GM21825 (cell line): ENCODE results near the gene TSPEAR.
"Not testable (repeated sequence)": the region's sequence is repeated elsewhere in the genome, so short reads cannot be mapped to it uniquely, and the experiment has no call there.

Experiments used
- ATAC-seq: cut with Tn5 transposase; IDR thresholded peaks from one replicate; pipeline ENCODE4 v1.9.1; 2021; ENCODE audit warnings: mild to moderate bottlenecking, moderate library complexity; ENCODE audit not compliant: unreplicated experiment

The TSPEAR gene

DNA sequence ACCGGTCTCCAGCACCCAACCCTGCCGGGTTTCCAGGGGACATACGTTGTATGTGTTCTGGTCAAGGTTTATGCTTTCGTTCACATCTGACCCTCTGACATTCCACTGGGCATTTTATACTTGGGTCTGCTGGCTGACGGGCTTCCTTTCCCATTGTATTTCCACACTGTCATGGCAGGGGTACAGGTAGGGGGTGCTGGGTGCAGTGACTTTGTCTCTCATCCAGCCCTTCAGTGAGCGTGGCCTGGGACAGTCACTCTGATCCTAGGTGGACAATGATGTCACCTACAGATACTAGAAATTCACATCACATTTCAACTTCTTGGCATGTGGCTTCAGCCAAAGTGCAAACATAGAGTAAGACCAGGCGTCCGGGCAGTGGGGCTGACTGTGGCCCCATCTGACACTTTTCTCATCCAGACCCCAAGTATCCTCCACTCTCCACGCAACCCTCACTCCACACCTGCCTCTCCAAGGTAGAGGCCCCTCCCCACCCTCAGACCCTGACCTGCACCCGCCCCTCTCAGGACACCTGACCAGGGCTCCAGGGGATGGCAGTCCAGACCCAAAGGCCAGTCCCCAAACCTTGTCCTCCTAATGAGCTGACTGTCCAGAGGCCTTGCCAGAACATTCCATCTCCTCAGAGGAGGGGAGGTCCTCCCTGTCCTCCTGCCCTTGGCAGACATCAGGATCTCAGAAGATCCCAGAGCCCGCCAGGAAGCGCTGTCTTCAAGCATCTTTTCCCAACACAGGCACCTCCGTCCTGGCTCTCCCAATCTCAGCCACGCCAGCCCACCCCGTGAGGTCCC lies 75.0 kb downstream of the TSPEAR start:
- ATAC-seq, result no peak

DNA sequence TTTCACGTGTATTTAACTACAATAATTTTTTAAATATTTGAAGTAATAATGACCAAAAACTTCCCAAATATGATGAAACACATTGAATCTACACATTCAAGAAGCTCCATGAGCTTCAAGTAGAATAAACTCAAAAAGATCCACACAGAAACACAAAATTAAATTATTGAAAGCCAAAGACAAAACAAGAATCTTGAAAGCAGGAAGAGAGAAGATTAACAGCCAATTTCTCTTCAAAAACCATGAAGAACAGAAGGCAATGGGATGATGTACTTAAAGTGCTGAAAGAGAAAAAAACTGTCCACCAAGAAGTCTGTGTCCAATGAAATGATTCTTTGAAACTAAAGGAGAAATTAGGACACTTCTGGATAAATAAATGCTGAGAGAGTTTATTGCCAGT lies 79.3 kb downstream of the TSPEAR start:
- no peak for ATAC-seq

DNA sequence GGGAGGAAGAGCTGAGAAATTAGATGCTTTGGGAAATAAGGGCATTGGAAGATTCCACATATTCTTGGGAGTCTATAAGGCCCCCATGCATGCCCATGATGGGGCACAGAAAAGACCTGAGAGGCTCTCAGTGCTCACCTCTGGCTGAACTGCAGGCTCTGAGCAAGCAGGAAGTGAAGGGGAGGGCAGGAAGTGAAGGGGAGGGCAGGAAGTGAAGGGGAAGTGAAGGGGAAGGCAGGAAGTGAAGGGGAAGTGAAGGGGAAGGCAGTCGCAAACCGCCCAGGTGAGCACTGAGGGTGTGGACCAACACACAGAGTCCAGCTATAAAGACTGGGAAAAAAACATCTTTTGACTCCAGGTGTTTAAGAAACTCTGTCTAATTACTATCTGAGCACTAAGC lies 80.9 kb downstream of the TSPEAR start:
- no peak for ATAC-seq

DNA sequence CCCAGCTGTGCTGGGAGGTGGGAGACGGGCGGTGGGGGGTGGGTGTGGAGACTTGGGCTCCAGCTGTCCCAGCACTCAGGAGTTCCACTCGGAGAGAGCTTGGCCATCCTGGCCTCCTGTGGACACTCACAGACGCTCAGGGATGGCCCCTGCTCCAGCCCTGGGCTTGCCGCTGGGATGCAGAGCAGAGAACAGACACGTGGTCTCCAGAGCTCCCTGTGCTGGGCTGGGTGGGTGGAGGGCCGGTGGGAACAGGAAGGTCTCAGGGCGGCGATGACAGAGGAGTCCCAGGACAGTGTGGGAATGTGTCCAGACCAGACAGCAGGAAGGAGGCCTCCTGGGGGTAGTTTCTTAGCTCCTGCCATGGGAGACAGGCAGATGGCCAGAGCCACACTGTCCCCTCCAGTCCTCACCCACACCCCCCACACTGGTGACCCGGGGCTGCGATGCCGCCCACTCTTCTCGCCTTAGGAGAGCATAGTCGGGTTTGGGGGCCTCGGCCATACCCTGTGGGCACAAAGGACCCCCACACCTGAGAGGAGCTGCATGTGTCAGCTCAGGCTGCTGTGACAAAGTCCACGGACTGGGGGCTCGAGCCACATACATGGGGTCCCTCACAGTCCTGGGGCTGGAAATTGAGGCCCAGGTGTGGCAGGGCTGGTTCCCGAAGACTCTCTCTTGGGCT lies 82.5 kb downstream of the TSPEAR start:
- ATAC-seq, result no peak

DNA sequence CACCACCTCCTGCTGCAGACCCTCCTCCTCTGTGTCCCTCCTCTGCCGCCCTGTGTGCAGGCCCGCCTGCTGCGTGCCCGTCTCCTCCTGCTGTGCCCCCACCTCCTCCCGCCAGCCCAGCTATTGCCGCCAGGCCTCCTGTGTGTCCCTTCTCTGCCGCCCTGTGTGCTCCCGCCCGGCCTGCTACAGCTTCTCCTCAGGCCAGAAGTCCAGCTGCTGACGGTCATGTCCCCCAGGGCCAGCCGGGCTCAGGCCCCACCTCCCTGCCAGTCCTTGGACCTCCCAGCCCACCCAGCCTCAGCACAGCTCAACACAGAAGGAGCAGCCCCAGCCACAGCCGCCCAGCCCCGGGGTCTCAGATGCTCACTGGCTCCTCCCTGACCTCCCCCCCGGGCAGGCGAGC lies 83.5 kb downstream of the TSPEAR start:
- ATAC-seq, result not testable (repeated sequence)

DNA sequence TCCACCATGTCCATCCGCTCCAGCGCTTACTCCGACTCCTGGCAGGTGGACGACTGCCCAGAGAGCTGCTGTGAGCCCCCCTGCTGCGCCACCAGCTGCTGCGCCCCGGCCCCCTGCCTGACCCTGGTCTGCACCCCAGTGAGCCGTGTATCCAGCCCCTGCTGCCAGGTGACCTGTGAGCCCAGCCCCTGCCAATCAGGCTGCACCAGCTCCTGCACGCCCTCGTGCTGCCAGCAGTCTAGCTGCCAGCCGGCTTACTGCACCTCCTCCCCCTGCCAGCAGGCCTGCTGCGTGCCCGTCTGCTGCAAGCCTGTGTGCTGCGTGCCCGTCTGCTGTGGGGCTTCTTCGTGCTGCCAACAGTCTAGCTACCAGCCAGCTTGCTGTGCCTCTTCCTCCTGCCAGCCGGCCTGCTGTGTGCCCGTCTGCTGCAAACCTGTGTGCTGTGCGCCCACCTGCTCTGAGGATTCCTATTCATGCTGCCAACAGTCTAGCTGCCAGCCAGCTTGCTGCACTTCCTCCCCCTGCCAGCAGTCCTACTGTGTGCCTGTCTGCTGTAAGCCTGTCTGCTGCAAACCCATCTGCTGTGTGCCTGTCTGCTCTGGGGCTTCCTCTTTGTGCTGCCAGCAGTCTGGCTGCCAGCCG lies 84.1 kb downstream of the TSPEAR start:
- not testable (repeated sequence) for ATAC-seq

DNA sequence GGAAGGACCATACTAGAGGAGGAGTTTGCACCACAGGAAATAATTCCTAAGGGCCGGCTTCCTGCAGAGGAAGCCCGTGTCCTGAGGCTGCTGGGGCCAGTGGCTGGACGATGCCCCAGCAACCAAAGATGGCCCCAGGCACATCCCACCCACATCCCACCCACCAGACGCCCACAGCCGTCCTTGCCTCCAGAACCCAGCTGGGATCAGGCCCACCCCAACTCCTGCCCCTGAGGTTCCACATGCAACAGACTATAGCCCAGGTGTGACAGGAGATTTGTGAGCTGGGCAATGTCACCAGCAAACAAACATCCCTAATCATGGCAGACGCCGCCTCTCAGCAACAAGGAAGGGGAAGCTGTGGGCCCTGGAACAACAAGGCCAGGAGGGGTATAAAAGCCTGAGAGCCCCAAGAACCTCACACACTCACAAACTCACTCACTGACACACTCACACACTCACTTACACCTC lies 84.7 kb downstream of the TSPEAR start, which contains the start of gene KRTAP10-9:
Gene KRTAP10-9 (plus strand): TSS at position 421 of the 471 bp plus-strand sequence. CDS start 79 bp downstream, outside the sequence.
- ATAC-seq, result no peak

DNA sequence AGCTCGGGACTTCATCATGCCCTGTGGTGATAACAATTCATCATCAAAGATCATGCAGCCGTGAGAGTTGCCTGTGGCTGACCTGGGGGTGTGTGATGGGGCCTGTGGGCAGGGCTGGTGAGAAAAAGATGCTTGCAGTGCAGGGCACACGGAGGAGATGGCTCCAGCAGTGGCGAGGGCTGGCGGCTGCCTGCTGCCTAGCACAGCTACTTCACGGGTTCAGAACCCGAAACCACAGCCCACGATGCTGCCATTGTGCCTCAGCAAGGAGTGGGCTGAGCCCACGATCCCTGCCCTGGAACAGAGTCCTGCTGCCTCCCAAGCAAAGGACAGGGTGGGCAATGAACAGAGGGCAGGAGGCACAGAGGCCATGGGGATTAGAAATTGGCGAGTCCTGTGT lies 85.1 kb downstream of the TSPEAR start:
- no peak for ATAC-seq

DNA sequence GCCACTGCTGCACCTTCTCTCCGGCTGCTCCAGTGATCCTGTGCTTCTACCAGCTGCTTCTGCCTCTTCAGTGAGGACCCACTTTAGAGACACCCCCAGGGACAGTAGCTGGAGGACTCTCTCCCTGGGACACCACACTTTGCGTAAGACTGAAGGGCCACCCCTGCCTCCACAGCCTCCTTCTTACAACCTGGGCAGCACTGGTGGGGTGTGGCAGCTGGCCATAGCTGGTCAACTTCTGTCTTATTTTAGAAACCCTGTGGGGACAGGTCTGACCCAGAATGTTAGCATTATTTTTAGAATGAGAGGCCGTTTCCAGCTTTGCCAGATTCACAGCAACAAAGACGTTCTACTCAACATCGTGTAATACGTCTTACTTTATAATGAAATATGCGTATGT lies 85.6 kb downstream of the TSPEAR start:
- no peak for ATAC-seq

DNA sequence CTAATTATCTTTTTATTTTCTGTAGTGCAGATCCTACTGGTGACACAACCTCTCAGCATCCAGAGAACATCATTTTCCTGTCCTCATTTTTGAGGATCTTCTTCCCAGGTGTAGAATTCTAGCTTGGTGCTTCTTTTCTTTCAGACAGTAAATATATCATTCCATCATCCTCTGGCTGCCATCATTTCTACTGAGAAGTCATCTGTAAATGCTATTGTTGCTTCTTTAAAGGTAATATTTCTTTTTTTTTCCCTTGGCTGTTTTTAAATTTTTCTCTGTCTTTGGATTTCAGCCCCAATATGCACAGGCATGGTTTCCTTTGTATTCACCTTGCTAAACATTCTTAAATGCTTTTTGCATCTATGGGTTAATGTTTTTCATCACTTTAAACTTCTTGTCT lies 87.8 kb downstream of the TSPEAR start:
- ATAC-seq, result no peak

DNA sequence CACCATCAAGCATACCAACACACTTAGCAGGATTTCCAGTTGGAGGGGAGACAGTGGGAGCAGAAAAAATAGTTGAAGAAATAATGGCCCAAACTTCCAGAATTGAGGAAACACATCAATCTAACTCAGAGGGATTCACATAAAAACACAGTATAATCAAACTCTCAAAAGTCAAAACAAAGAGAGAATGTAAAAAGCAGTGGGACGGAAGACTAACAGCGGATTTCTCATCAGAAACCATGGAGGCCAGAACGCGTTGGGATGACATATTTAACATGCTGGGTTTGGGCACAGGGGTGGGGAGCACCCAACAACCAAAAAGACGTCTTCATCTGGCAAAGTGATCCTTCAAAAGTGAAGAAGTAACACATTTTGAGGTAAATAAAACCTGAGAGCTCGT lies 91.5 kb downstream of the TSPEAR start:
- ATAC-seq, result no peak

DNA sequence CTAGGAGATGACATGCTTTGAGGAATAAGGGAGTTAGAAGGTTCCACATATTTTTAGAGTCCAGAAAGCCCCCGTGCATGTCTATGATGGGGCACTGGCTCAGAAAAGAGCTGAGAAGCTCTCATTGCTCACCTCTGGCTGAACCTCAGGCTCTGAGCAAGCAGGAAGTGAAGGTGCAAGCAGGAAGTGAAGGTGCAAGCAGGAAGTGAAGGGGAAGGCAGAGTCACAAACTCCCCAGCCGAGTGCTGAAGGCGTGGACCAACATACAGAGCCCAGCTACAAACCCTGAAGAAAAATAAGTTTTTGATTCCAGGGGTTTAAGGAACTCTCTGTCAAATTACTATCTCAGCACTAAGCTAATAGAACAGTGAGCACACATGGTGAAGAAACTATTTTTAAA lies 92.5 kb downstream of the TSPEAR start:
- no peak for ATAC-seq

DNA sequence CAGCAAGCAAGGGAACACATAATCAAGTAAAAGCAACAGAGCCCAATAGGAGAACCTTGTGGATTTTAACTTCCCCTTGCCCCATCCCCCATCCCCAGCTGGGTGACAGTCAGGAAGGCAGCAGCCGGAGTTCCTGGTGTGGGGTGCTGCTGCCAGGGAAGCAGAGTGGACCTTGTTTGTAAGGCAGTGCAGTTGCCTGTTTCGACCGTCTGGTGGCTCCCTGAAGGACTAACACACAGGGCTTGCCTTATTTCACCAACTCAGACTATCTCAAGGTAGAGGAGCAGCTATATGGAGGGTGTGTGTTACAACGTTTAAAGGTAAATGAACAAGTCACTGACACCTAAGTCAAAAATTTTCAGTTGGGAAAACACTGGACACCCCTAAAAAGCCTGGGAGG lies 92.9 kb downstream of the TSPEAR start:
- no peak for ATAC-seq

DNA sequence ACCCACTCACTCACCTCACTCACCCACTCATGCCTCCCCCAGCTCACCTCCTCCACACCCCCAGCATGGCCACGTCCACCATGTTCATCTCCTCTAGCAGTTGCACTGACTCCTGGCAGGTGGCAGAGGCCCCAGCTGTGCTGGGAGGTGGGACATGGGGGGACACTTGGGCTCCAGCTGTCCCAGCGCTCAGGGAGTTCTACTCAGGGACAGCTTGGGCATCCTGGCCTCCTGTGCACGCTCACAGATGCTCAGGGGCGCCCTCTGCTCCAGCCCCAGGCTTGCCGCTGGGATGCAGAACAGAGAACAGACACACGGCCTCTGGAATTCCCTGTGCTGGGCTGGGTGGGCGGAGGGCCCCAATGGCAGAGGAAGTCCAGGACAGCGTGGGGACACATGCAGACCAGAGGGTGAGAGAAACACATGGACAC lies 94.3 kb downstream of the TSPEAR start:
- ATAC-seq, result no peak

DNA sequence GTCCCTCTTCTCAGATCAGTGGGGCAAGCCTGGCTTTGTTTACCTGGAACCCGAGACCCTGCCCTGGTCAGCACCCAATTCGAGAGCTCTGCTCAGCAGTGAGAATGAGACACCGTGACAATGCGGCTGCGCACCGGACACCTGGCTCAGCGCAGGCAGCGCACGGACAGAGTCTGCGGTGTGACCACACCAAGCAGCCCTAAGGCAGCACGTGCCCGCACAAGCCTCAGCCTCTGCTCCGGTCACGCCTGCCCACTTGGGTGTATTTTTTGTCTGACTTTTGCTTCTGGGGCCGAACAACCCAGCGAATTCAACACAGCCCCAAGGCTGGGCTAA lies 94.8 kb downstream of the TSPEAR start:
- no peak for ATAC-seq

DNA sequence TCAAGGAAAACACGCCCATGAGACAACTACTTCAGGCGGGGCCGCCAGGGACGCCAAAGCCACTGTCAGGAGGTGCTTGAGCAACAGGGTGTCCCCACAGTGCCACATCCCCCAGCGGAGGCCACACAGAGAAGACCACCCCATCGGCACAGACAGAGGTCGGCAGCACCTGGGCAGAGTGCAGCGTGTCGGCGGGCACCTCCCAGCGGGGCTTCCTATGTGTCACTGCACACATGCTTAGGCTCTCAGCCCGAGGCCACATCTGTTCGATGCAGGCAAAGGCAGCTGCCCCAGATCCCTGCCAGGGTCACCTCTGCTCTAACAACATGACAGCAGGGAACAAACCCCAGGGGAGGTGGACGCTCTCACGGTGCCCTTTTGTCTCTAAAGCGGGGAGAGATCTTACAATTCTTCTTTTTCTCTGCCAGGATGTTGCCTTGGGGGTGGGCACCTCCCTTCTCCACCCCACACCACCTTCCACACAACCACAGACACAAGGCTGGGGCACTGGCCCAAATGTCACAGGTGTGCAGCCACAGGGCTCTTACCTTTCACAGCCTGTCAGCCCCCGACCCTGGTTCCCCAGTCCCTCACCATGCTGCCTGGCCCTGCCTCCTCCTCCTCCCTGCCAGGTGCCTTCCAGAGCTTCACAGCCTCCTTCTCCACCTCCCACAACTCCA lies 95.3 kb downstream of the TSPEAR start:
- ATAC-seq, result no peak

DNA sequence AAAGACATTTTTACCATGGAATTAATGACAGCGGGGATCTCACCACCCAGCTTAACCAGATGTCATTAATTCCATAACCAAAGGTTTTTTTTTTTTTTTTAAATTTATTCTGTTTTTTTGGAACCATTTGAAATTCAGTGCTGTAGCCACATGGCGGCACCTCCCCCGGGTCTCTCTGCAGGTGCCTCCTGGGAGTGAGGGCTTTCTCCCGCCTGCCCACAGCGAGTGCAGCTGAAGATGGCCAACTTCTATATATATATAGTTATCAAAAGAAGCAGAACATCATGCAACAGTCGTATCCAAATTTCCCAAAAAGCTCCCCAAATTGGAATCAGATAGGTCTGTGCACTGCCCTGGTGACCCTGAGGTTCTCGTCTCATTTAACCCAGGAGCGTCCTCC lies 95.9 kb downstream of the TSPEAR start:
- no peak for ATAC-seq

DNA sequence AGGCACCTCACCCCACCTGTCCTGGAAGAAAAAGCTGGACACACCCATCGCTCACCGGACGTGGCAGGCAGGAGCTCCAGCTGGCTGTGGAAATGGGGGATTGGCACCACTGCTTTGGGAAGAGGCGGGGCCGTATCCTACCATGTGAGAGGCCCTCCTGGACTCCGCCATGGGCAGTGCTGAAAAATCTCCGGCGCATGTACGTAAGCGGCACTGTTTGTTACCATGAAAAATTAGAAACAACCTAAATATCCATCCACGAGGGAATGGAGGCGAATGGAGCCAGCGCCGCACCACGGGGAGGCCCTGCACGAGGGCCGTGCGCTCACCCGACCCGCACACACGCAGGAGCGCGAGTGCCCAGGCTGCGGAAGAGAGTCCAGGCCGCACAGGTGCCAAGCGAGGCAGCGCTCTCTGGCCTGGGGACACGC lies 96.4 kb downstream of the TSPEAR start:
- ATAC-seq, result no peak

DNA sequence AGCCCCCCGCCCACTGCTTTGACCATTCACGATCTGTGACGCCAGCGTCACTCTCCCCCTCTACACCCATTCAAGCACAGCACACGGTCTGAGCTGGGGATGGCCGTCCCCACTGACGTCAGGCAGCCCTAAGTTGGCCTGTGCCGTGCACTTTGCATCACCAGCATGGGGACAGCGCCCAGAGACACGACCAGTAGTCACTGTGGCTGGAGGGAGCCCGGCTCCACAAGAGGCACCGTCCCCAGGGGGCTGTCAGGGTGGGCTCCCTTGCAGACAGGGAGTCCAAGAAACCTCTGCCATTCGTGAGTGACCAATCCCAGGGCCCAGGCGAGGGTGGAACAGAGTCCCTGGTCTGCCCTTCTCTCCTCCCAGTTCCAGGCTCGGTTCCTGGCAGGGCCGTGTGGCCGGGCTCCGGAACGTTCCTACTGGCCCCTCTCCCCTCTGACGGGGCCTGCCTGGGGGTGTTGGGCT lies 97.2 kb downstream of the TSPEAR start:
- ATAC-seq, result no peak

DNA sequence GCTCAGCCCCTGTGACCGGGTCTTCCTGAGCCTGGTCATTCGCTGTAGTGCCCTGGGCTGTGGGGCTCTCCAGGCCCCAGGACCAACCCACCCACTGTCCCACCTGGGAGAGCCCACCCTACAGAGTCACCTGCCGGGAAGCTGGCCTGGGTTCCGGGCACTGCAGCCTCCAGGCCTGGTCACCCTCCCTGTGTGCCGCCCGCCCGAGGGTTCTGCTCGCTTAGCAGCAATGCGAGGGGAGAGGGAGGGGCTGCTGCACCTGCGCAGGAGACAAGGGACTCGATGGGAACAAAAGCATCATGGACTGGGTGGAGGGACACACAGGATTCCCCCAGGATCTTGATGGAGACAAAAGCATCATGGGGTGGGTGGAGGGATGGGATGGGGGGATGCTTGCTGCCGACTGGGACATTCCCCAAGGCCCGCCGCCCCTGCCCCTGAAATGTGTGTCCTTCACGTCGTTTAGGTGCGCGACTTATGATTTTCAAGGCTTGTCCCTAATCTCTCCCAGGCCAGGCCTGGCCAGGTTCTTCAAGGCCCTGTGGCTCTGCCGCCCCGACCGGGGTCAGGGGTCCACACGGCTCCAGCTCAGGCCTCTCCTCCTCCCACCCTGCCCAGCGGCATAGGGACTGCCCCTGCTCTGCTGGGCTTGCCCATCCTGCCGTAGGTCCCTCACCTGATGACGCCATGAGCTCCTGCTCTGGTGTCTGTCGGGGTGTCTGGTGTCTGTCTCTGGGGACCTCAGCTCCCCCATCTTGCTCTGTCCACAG lies 97.8 kb downstream of the TSPEAR start:
- no peak for ATAC-seq
